Left ventricle myocardium inferior (tissue), 1 donor: Measurements from ENCODE around the gene PITRM1. TPM values are rescaled to one million over a fixed set of nuclear protein-coding genes. Genes with fewer than 3 reads are reported as not detected.

ENCODE experiments used
- DNase-seq: peaks from one replicate; pipeline ENCODE4 v3.0.0-alpha.2; 2020
- H3K27ac ChIP-seq: fragments of 200-600 bp; replicated peaks from 2 replicates; pipeline ENCODE4 v1.8.0; 2021
- H3K27me3 ChIP-seq: fragments of 200-600 bp; 2 replicates; pipeline ENCODE4 v1.8.0; 2021; ENCODE audit warnings: low read depth
- H3K36me3 ChIP-seq: fragments of 200-600 bp; 2 replicates; pipeline ENCODE4 v1.8.0; 2021
- H3K4me1 ChIP-seq: fragments of 200-600 bp; 2 replicates; pipeline ENCODE4 v1.8.0; 2021
- H3K4me3 ChIP-seq: fragments of 200-600 bp; 2 replicates; pipeline ENCODE4 v1.8.0; 2021; ENCODE audit warnings: mild to moderate bottlenecking, moderate library complexity
- H3K9me3 ChIP-seq: fragments of 200-600 bp; replicated peaks from 2 replicates; pipeline ENCODE4 v1.8.0; 2021
- intact Hi-C: fragments of 100-400 bp; cut with micrococcal nuclease; formaldehyde crosslinking; loops from one replicate; pipeline ENCODE4 v1.11.0; 2022
- total RNA-seq: library from RNA; stranded (reverse); fragmentation: NEBNext Ultra II Directional; extraction: Animal tissue kit (Norgen Biotek cat#: 25700); gene quantifications from one replicate; pipeline ENCODE4 v1.2.1, GENCODE V29; 2021
- TF ChIP-seq, protein P1 (sequence below): fragments of 200-600 bp; IDR thresholded peaks from 2 replicates; pipeline ENCODE4 v1.8.0; 2021; ENCODE audit warnings: antibody characterized with exemption, mild to moderate bottlenecking, borderline replicate concordance
- donor health status: DM: no; HTN: yes; CAD: no; lungs with severe emphysema.

Gene PITRM1
- total RNA-seq, 1 donor from 2014 or later, result 91.4 TPM

DNA sequence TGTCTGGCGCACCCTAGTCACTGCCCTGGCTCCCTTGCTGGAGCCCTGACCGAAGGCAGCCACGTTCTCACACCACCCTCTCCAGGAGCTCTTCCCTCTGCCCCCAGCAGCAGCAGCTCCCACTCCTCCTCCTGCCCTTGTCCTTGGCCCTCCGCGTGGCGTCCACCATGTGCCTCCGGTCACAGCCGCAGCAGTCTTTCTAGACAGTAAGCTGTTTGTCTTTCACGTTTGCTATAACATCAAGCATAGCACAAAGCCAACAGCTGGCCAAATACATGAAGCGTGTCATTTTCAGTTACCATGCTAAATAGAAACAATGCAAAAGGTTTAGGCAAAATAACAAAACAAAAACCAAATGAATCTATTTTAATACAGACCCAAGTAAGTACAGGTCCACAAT lies 3.3 kb downstream of the PITRM1 start:
- intact Hi-C loops, result no loop called here
- TF ChIP-seq, protein P1, sequence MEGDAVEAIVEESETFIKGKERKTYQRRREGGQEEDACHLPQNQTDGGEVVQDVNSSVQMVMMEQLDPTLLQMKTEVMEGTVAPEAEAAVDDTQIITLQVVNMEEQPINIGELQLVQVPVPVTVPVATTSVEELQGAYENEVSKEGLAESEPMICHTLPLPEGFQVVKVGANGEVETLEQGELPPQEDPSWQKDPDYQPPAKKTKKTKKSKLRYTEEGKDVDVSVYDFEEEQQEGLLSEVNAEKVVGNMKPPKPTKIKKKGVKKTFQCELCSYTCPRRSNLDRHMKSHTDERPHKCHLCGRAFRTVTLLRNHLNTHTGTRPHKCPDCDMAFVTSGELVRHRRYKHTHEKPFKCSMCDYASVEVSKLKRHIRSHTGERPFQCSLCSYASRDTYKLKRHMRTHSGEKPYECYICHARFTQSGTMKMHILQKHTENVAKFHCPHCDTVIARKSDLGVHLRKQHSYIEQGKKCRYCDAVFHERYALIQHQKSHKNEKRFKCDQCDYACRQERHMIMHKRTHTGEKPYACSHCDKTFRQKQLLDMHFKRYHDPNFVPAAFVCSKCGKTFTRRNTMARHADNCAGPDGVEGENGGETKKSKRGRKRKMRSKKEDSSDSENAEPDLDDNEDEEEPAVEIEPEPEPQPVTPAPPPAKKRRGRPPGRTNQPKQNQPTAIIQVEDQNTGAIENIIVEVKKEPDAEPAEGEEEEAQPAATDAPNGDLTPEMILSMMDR, result no peak
- no peak overlapping the region for H3K4me3 ChIP-seq
- no peaks in the 10 kb centered on the region for H3K9me3 ChIP-seq
- H3K36me3 ChIP-seq, result peaks cover 59% of the 10 kb centered on the region
- H3K4me1 ChIP-seq, result peaks cover 23% of the 10 kb centered on the region
- no peak overlapping the region for H3K27ac ChIP-seq
- no peaks in the 10 kb centered on the region for H3K27me3 ChIP-seq
- no peak for DNase-seq

GRCh38 chr10:3167611-3168330 lies 4.8 kb downstream of the PITRM1 start:
- H3K27me3 ChIP-seq, result no peaks in the 10 kb centered on the region
- DNase-seq, result no peak
- H3K4me3 ChIP-seq, result no peak overlapping the region
- H3K27ac ChIP-seq, result no peak overlapping the region
- no peaks in the 10 kb centered on the region for H3K9me3 ChIP-seq
- intact Hi-C loops, result no loop called here
- H3K36me3 ChIP-seq, result peaks cover 74% of the 10 kb centered on the region
- TF ChIP-seq, protein P1, result no peak
- peaks cover 16% of the 10 kb centered on the region for H3K4me1 ChIP-seq

GRCh38 chr10:3166496-3167290 lies 5.9 kb downstream of the PITRM1 start:
- no peaks in the 10 kb centered on the region for H3K27me3 ChIP-seq
- peaks cover 82% of the 10 kb centered on the region for H3K36me3 ChIP-seq
- H3K4me3 ChIP-seq, result no peak overlapping the region
- H3K9me3 ChIP-seq, result no peaks in the 10 kb centered on the region
- TF ChIP-seq, protein P1, result no peak
- no peak for DNase-seq
- intact Hi-C loops, result no loop called here
- H3K4me1 ChIP-seq, result peaks cover 7% of the 10 kb centered on the region
- no peak overlapping the region for H3K27ac ChIP-seq

DNA sequence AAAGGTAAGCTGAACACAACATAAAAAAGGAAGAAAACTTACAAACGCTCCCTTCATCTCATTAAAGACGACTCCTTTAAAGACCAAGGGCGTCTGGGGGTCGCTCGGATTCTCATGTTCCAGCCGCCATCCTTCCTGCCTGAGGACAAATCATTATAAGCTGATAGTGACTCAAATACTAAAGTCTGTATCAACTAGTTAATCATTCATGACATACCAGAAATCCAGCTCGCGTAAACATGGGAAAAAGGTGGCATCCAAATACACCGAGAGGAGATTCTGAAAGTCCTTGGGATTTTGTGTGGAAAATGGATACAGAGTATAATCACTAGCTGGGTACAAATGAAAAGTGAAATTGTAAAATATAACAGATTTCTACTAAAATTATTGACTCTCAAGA lies 7.4 kb downstream of the PITRM1 start:
- Histone ChIP-seq H3K36me3 (peaks cover 90% of the 10 kb centered on the region), H3K27ac (no peak overlapping the region), H3K9me3 (no peaks in the 10 kb centered on the region), H3K4me3 (no peak overlapping the region), H3K27me3 (no peaks in the 10 kb centered on the region), H3K4me1 (no peaks in the 10 kb centered on the region)
- intact Hi-C loops, result no loop called here
- DNase-seq, result no peak
- TF ChIP-seq, protein P1, result no peak

DNA sequence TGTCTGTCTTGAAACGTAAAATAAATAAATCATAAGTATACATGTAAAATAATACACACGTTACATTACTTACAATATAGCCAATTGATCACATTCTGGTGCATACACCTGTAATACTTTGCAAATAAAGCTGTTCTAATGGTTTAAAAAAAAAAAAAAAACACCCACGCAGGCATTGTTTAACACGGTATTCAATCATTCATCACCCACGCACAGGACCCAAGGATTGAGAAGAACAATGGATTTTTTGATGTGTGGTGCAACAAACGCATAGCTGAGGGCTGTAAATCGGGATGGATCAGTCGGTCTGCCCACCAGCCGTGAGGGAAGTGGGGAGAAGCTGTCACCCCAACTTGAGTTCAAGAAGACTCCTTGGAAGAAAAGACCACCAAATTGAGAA lies 8.7 kb downstream of the PITRM1 start:
- H3K4me3 ChIP-seq, result no peak overlapping the region
- no peaks in the 10 kb centered on the region for H3K27me3 ChIP-seq
- H3K4me1 ChIP-seq, result no peaks in the 10 kb centered on the region
- no peak overlapping the region for H3K27ac ChIP-seq
- H3K9me3 ChIP-seq, result no peaks in the 10 kb centered on the region
- peaks cover 90% of the 10 kb centered on the region for H3K36me3 ChIP-seq
- no peak for DNase-seq
- intact Hi-C loops, result no loop called here
- TF ChIP-seq, protein P1, result no peak
